ENCODE data around the gene SMOC2. TPM values are rescaled to one million over a fixed set of nuclear protein-coding genes. Genes with fewer than 3 reads are reported as not detected.

The SMOC2 gene
- total RNA-seq, 1 donor from 2014 or later: 0.53 TPM

DNA sequence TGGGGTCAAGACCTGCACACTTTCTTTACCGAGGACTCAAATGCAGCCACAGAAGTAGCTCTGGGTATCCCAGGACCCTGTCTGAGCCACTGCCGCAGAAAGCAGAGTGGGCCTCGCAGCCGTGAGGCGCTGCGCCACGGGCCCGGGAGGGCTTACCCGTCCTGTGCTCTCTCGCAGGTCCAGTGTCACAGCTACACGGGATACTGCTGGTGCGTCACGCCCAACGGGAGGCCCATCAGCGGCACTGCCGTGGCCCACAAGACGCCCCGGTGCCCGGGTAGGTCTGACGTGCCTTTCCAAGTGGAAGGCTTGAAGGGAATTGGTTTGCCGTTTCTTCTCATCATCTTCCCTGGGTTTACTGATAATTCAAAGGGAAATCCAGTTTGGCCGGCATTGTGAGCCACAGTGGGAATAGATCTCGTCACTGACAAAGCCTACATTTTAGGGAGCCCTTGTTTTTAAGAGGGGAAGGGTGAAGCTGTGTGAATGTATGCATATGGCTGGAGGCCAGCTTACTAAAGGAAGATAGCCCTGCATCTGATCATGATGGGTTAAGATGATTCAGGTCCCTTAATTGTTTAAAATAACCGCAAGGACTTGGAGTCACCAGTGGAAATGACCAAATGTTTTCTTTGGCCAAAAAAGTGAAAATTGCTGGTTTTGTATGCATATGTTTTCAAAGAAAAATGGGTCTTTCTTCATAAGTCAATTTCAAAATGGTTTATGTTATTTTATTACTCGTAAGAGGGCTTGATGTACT is 86.6 kb downstream of the SMOC2 start:
- no peaks in the 10 kb centered on the region for H3K36me3 ChIP-seq (ENCODE audit: control insufficient read depth, insufficient read depth, low read length)
- no peaks in the 10 kb centered on the region for H3K27me3 ChIP-seq (ENCODE audit: control insufficient read depth, insufficient read depth, low read length)
- FAIRE-seq (no peak), DNase-seq (ENCODE audit: low read depth) (no peak)
- TF ChIP-seq, protein P1, sequence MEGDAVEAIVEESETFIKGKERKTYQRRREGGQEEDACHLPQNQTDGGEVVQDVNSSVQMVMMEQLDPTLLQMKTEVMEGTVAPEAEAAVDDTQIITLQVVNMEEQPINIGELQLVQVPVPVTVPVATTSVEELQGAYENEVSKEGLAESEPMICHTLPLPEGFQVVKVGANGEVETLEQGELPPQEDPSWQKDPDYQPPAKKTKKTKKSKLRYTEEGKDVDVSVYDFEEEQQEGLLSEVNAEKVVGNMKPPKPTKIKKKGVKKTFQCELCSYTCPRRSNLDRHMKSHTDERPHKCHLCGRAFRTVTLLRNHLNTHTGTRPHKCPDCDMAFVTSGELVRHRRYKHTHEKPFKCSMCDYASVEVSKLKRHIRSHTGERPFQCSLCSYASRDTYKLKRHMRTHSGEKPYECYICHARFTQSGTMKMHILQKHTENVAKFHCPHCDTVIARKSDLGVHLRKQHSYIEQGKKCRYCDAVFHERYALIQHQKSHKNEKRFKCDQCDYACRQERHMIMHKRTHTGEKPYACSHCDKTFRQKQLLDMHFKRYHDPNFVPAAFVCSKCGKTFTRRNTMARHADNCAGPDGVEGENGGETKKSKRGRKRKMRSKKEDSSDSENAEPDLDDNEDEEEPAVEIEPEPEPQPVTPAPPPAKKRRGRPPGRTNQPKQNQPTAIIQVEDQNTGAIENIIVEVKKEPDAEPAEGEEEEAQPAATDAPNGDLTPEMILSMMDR (IDR thresholded peaks at IDR 0.05; ENCODE audit: insufficient read depth, low read length, severe bottlenecking): no peak
- no peak overlapping the region for H3K4me3 ChIP-seq (ENCODE audit: low read depth, low read length)

DNA sequence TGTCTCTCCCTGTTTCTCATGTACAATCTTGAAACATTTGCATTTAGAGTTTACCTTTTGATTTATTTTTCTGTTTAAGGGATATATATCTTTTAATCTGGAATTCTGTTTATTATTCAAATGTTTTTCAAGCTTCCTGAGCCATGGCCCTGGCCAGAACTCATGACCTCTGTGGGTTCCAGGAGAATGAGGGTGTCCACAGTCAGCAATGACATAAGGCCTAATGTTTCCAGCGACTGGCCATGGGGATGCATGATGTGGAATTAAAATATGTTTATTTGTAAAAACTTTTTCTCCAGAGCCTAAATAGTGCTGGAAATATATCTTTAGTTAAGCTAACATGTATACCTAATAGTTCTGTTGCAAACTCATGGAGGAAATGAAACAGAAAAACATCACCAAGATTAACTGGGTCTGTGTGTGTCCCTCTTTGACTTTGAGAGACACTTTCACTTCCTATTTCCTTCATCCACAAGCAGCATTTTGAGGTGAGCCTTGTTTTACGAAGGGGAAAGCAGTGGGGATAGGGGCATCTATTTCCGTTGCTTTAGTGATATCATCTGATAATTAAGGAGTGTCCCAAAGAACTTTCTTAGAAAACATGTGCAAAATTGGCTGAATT is 87.6 kb downstream of the SMOC2 start:
- DNase-seq (ENCODE audit: low read depth) (no peak), FAIRE-seq (no peak)
- Histone ChIP-seq H3K36me3 (ENCODE audit: control insufficient read depth, insufficient read depth, low read length) (no peaks in the 10 kb centered on the region), H3K4me3 (ENCODE audit: low read depth, low read length) (no peak overlapping the region), H3K27me3 (ENCODE audit: control insufficient read depth, insufficient read depth, low read length) (no peaks in the 10 kb centered on the region)
- TF ChIP-seq, protein P1 (IDR thresholded peaks at IDR 0.05; ENCODE audit: insufficient read depth, low read length, severe bottlenecking): no peak

DNA sequence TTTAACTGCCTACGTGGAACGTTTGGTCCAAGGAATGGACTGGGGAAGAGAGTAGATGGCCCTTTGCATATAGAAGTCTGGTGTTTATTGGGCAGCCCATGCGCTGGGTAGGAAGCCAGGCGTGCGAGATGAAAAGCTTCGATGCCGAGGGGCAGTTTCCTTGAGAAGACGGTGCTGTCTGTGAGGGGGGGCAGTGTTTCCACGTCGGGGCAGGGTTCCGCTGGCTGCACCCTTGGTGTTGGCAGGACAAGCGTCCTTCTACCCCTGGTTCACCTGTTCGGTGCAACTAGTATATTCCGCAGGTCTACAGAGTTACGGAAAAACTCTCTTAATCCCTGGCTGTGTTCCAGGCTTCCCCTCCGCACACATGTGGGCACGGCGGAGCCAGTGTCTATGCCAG is 88.2 kb downstream of the SMOC2 start:
- no peaks in the 10 kb centered on the region for H3K36me3 ChIP-seq (ENCODE audit: control insufficient read depth, insufficient read depth, low read length)
- no peaks in the 10 kb centered on the region for H3K27me3 ChIP-seq (ENCODE audit: control insufficient read depth, insufficient read depth, low read length)
- FAIRE-seq: no peak
- H3K4me3 ChIP-seq (ENCODE audit: low read depth, low read length): no peak overlapping the region
- DNase-seq (ENCODE audit: low read depth): no peak
- TF ChIP-seq, protein P1 (IDR thresholded peaks at IDR 0.05; ENCODE audit: insufficient read depth, low read length, severe bottlenecking): no peak

DNA sequence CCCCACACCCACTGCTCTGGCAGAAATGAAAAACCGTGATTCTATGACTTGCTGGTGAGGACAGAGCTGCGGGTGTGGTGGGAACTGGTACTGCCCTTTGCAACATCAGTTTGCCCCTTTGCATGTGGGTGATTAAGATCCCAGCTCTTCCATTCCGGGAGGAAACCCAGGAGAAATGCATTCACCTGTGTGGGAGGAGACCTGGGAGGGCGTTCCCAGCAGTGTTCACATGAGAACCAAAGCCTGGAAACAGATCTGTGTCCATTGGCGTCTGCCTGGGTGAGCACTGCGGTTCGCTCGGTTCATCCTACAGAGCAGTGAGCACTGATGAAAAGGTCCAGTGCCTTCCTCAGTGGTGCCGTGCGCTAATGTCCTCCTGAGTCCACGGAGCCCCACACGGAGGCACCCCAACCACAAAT is 89.7 kb downstream of the SMOC2 start:
- FAIRE-seq: no peak

DNA sequence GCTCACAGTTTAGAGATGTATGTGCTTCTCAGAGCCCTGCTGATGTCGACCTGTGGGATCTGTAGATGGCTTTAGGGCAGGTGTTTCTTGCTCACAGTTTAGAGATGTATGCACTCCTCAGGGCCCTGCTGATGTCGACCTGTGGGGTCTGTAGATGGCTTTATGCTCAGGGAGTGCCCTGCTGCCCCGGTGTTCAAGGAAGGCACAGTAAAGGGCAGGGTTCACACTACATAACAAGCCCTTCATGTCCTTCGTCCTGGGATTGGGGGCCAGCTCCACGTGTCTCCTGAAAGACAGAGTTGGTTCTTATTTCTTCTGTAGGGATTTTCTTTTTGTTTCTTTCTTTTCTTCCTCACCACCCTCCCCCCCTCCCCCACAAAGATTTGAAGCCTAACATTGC is 91.1 kb downstream of the SMOC2 start:
- TF ChIP-seq, protein P1 (IDR thresholded peaks at IDR 0.05; ENCODE audit: insufficient read depth, low read length, severe bottlenecking): no peak
- no peaks in the 10 kb centered on the region for H3K36me3 ChIP-seq (ENCODE audit: control insufficient read depth, insufficient read depth, low read length)
- DNase-seq (ENCODE audit: low read depth) (no peak), FAIRE-seq (no peak)
- H3K27me3 ChIP-seq (ENCODE audit: control insufficient read depth, insufficient read depth, low read length): no peaks in the 10 kb centered on the region
- no peak overlapping the region for H3K4me3 ChIP-seq (ENCODE audit: low read depth, low read length)

More for the DNA sequence above, 89.7 kb downstream of the SMOC2 start:
- no peak overlapping the region for H3K4me3 ChIP-seq (ENCODE audit: low read depth, low read length)
- TF ChIP-seq, protein P1 (IDR thresholded peaks at IDR 0.05; ENCODE audit: insufficient read depth, low read length, severe bottlenecking): no peak
- H3K27me3 ChIP-seq (ENCODE audit: control insufficient read depth, insufficient read depth, low read length): no peaks in the 10 kb centered on the region
- no peaks in the 10 kb centered on the region for H3K36me3 ChIP-seq (ENCODE audit: control insufficient read depth, insufficient read depth, low read length)
- no peak for DNase-seq (ENCODE audit: low read depth)
